ENCODE data around the gene POLR2C. TPM values are rescaled to one million over a fixed set of nuclear protein-coding genes. Genes with fewer than 3 reads are reported as not detected.
"Not testable (repeated sequence)": the region's sequence is repeated elsewhere in the genome, so short reads cannot be mapped to it uniquely, and the experiment has no call there.

POLR2C gene
- total RNA-seq, 2 experiments from 2014 or later = 54.0 to 55.0 TPM

DNA sequence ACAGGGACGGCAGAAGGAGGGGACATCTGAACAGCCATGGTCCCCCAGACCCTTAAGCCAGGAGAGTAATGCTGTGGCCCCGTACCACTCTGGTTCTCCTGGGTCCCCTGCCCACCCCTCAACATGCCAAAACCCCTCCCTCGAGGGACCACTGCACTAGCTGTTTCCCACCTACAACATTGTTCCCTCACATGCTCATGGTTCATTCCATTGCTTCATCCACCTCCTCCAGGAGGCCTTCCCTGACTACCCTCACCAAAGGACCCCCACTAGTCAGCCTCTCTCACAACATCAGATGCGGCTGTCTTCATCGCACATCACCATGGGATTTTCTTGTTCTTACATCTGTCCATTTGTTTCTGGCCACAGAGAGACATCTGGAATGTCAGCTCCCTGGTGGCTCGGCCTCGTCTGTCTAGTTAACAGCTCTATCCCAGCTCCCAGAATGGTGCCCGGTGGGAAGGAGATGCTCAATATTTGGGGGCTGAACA lies 22.1 kb downstream of the POLR2C start:
- Mint-ChIP-seq H3K4me3 (no peak overlapping the region), H3K27ac (no peak overlapping the region), H3K9me3 (no peaks in the 10 kb centered on the region), H3K27me3 (no peaks in the 10 kb centered on the region), H3K36me3 (ENCODE audit: low read depth) (no peaks in the 10 kb centered on the region), H3K4me1 (peaks cover 17% of the 10 kb centered on the region)
- no peak for DNase-seq
- POLR2A ChIA-PET = no interaction called here
- CTCF ChIA-PET = interaction anchor here (0.9 to 2.3 kb wide), 4 partner anchors 8 to 116 kb away, joined by 3 to 8 read pairs (median 7); no protein-coding TSS in a partner anchor

DNA sequence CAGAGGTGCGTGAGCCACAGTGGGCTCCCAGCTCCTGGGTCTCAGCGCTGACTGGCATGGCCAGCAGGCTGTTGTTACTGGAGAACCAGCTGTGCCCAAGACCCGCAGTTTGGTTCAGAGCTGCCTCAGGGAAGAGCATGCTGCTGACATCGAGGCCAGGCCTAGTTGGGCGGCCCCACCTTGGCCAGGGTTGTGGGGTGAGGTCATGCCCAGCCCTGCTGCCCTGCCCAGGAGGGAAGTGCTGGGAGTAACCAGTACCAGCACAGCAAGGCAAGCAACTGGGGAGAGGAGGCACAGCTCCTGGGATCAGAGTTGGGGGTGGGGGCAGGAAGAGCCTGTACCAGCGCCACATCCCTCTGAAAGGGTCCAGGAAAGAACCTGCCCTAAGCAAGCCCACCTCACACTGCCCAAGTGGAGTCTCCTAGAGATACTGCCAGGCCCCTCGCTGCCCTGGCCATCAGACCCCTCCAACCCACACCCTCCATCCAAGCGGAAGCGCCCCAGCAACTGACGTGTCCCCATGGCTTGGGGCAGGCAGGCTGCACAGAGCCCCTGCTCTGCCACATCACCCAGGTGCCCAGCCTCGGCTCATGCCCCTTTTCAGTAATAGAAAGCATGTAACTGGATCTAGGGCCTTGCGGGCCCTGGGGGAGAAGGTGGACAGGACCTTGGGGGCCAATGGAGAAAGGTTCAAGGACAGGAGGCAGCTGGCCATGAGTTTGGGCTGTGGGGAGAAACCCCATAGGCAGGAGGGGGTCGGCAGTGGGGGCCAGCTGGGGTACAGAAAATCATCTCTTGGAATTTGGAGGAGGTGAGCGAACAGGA lies 22.8 kb downstream of the POLR2C start:
- H3K27ac Mint-ChIP-seq = no peak overlapping the region

GRCh38 chr16:57485916-57486857 lies 23.7 kb downstream of the POLR2C start, which contains the start of gene DOK4:
Gene DOK4, minus strand, starts transcription at chr16:57486493. Its CDS starts 6,986 bp downstream, at chr16:57479507.
- H3K4me1 Mint-ChIP-seq = peaks cover 17% of the 10 kb centered on the region
- peak; percentile 75 for DNase-seq
- H3K36me3 Mint-ChIP-seq (ENCODE audit: low read depth) = no peaks in the 10 kb centered on the region
- H3K27me3 Mint-ChIP-seq = no peaks in the 10 kb centered on the region
- CTCF ChIA-PET = interaction anchor here (0.7 to 2.5 kb wide), 10 partner anchors 8 to 163 kb away, joined by 3 to 14 read pairs (median 4); partner anchors contain the start of gene POLR2C
- H3K27ac Mint-ChIP-seq = peak within 1 kb of the TSS; percentile 72
- no peaks in the 10 kb centered on the region for H3K9me3 Mint-ChIP-seq
- POLR2A ChIA-PET = no interaction called here
- H3K4me3 Mint-ChIP-seq = peak within 1 kb of the TSS; percentile 76

More for the DNA sequence above, 22.8 kb downstream of the POLR2C start:
- H3K27me3 Mint-ChIP-seq = no peaks in the 10 kb centered on the region
- ChIA-PET CTCF (interaction anchor here (0.7 to 2.5 kb wide), 7 partner anchors 9 to 115 kb away, joined by 3 to 14 read pairs (median 7); partner anchors contain the start of gene POLR2C), POLR2A (interaction anchor here (0.6 kb wide), 1 partner anchor 30 kb away, joined by 5 read pairs; no protein-coding TSS in a partner anchor)
- no peak for DNase-seq
- H3K4me3 Mint-ChIP-seq = peak overlapping the region; percentile 76
- peaks cover 17% of the 10 kb centered on the region for H3K4me1 Mint-ChIP-seq
- H3K9me3 Mint-ChIP-seq = no peaks in the 10 kb centered on the region
- H3K36me3 Mint-ChIP-seq (ENCODE audit: low read depth) = no peaks in the 10 kb centered on the region

- no peak overlapping the region for H3K27ac Mint-ChIP-seq
- POLR2A ChIA-PET = no interaction called here
These were observed 24.7 kb downstream of the POLR2C start for GRCh38 chr16:57486858-57487834.

DNA sequence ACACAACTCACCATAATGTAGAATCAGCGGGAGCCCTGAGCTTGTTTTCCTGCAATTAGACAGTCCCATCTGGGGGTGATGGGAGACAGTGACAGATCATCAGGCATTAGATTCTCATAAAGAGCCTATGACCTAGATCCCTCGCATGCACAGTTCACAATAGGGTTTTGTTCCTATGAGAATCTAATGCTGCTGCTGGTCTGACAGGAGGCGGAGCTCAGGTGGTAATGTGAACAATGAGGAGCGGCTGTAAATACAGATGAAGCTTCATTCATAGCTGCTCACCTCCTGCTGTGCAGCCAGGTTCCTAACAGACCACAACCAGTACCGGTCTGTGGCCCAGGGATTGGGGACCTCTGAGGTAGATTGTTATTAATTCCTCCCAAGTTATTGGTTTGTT lies 26.8 kb downstream of the POLR2C start:
- Mint-ChIP-seq H3K27ac (no peak overlapping the region), H3K4me3 (no peak overlapping the region), H3K27me3 (peaks cover 7% of the 10 kb centered on the region), H3K4me1 (peaks cover 17% of the 10 kb centered on the region), H3K9me3 (no peaks in the 10 kb centered on the region), H3K36me3 (ENCODE audit: low read depth) (no peaks in the 10 kb centered on the region)
- DNase-seq = no peak
- POLR2A ChIA-PET = no interaction called here
- CTCF ChIA-PET = interaction anchor here (0.6 to 1.3 kb wide), 4 partner anchors 14 to 72 kb away, joined by 3 to 4 read pairs (median 4); no protein-coding TSS in a partner anchor

More at GRCh38 chr16:57486858-57487834, 24.7 kb downstream of the POLR2C start:
- H3K27me3 Mint-ChIP-seq = peaks cover 5% of the 10 kb centered on the region
- peaks cover 17% of the 10 kb centered on the region for H3K4me1 Mint-ChIP-seq
- CTCF ChIA-PET = interaction anchor here (1.1 to 2.5 kb wide), 10 partner anchors 9 to 162 kb away, joined by 3 to 14 read pairs (median 4); partner anchors contain the start of gene POLR2C
- H3K4me3 Mint-ChIP-seq = peak overlapping the region; percentile 68
- no peaks in the 10 kb centered on the region for H3K9me3 Mint-ChIP-seq
- no peak for DNase-seq
- no peaks in the 10 kb centered on the region for H3K36me3 Mint-ChIP-seq (ENCODE audit: low read depth)

GRCh38 chr16:57493767-57494166 lies 31.3 kb downstream of the POLR2C start:
- no peaks in the 10 kb centered on the region for H3K9me3 Mint-ChIP-seq
- no peak overlapping the region for H3K27ac Mint-ChIP-seq
- H3K4me3 Mint-ChIP-seq = no peak overlapping the region
- no peaks in the 10 kb centered on the region for H3K4me1 Mint-ChIP-seq
- H3K27me3 Mint-ChIP-seq = peaks cover 7% of the 10 kb centered on the region
- H3K36me3 Mint-ChIP-seq (ENCODE audit: low read depth) = no peaks in the 10 kb centered on the region
- ChIA-PET POLR2A (no interaction called here), CTCF (no interaction called here)
- no peak for DNase-seq

DNA sequence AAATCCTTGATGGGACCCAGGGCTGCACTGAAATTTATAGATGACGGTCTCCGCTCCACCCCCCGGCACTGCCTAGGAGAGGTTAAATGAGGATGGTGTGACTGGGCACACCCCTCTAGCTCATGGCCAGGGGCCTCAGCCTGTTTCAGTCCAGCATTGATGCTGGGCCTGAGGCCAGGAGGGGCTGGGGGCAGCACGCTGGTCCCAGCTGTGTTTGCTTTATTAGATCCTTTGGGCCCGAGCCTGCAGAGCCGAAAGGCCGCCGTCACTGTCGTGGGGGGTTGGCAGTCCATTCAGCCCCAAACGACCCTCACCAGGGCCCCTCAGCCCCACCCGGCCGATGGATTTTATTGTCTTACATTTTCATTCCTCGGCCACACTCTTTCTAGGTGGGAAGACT lies 34.6 kb downstream of the POLR2C start:
- POLR2A ChIA-PET = no interaction called here
- Mint-ChIP-seq H3K9me3 (no peaks in the 10 kb centered on the region), H3K27ac (no peak overlapping the region), H3K36me3 (ENCODE audit: low read depth) (no peaks in the 10 kb centered on the region), H3K27me3 (peaks cover 2% of the 10 kb centered on the region), H3K4me1 (peaks cover 12% of the 10 kb centered on the region), H3K4me3 (no peak overlapping the region)
- DNase-seq = no peak
- CTCF ChIA-PET = no interaction called here

DNA sequence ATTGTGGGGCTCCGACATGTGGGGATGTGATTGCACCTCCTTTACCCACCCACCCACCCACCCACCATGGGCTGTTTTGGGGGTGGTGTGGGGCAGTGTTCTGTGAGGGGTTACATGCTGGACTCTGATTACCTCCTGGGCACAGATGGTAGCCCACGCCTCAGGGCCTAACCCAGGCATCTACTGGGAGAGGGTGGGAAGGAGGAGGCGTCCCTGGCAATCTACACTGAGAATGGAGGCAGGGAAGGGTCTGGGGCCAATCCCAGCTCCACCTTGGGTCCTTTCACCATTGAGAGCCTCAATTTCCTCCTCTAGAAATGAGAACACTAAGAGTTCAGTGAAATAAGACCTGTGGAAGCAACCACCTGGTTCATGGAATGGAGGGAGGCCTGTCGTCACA lies 35.6 kb downstream of the POLR2C start:
- CTCF ChIA-PET = interaction anchor here (1.6 kb wide), 1 partner anchor 22 kb away, joined by 6 read pairs; no protein-coding TSS in a partner anchor
- no peaks in the 10 kb centered on the region for H3K36me3 Mint-ChIP-seq (ENCODE audit: low read depth)
- DNase-seq = no peak

GRCh38 chr16:57499941-57500340 lies 37.5 kb downstream of the POLR2C start:
- H3K27ac Mint-ChIP-seq; H3K36me3 Mint-ChIP-seq (ENCODE audit: low read depth); POLR2A ChIA-PET; H3K27me3 Mint-ChIP-seq; H3K9me3 Mint-ChIP-seq; DNase-seq; H3K4me3 Mint-ChIP-seq: not testable (repeated sequence)
- CTCF ChIA-PET = interaction anchor here (2.3 kb wide), 1 partner anchor 14 kb away, joined by 7 read pairs; the partner anchor contains the start of gene DOK4
- H3K4me1 Mint-ChIP-seq = peaks cover 12% of the 10 kb centered on the region

More for the DNA sequence above, 35.6 kb downstream of the POLR2C start:
- Mint-ChIP-seq H3K9me3 (no peaks in the 10 kb centered on the region), H3K4me3 (no peak overlapping the region), H3K27me3 (peaks cover 2% of the 10 kb centered on the region), H3K4me1 (peaks cover 12% of the 10 kb centered on the region), H3K27ac (no peak overlapping the region)
- POLR2A ChIA-PET = interaction anchor here (0.7 kb wide), 1 partner anchor 52 kb away, joined by 3 read pairs; no protein-coding TSS in a partner anchor

DNA sequence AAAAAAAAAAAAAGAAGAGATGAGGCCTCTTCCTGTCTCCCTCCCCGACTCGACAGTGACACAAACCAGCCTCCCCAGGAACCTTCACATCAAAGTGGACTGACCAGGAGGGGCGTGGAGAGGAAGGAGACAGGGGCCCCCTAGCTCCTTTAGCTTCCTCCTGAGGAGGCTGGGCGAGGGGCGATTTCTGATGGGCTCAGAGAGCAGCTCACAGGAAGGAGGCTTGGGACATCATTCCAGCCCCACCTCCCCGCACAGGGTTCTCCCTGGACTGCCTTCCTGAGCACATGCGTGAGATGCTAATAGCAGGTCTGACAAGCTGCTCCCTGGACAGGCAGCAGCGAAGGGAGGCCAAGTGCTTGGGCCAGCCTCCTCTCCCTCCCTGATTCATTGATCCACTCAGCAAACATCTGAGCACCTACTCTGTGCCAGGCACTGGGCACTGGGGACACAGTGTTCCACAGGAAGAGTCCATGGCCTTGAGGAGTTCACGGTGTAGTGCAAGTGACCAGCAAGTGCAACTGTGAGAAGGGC lies 38.2 kb downstream of the POLR2C start:
- no peak overlapping the region for H3K4me3 Mint-ChIP-seq
- H3K27ac Mint-ChIP-seq = peak overlapping the region; percentile 57
- H3K9me3 Mint-ChIP-seq = no peaks in the 10 kb centered on the region
- no peaks in the 10 kb centered on the region for H3K27me3 Mint-ChIP-seq
- peaks cover 12% of the 10 kb centered on the region for H3K4me1 Mint-ChIP-seq
- ChIA-PET CTCF (interaction anchor here (2.3 kb wide), 1 partner anchor 15 kb away, joined by 7 read pairs; the partner anchor contains the start of gene DOK4), POLR2A (no interaction called here)
- DNase-seq = peak; percentile 45
- no peaks in the 10 kb centered on the region for H3K36me3 Mint-ChIP-seq (ENCODE audit: low read depth)

- H3K27ac Mint-ChIP-seq = peak overlapping the region; percentile 57
- peaks cover 12% of the 10 kb centered on the region for H3K4me1 Mint-ChIP-seq
- POLR2A ChIA-PET = no interaction called here
- H3K9me3 Mint-ChIP-seq = no peaks in the 10 kb centered on the region
- no peaks in the 10 kb centered on the region for H3K27me3 Mint-ChIP-seq
- no peak overlapping the region for H3K4me3 Mint-ChIP-seq
- CTCF ChIA-PET = interaction anchor here (0.6 kb wide), 1 partner anchor 635 kb away, joined by 4 read pairs; no protein-coding TSS in a partner anchor
- DNase-seq = no peak
- H3K36me3 Mint-ChIP-seq (ENCODE audit: low read depth) = no peaks in the 10 kb centered on the region
These were observed 39.0 kb downstream of the POLR2C start for GRCh38 chr16:57501492-57501891.

Data from activated CD4-positive, alpha-beta T cell treated with anti-CD3 and anti-CD28 coated beads, Interleukin-2, amount 10 ng/mL, durations not matched to agents 7 days and 5 days (primary cell).